Osteocyte (in vitro differentiated cells): ENCODE results near the gene HERC3. TPM values are rescaled to one million over a fixed set of nuclear protein-coding genes. Genes with fewer than 3 reads are reported as not detected.

Source experiments
- DNase-seq: peaks from one replicate; pipeline ENCODE4 v3.0.0; 2021; ENCODE audit warnings: mixed read lengths; ENCODE audit not compliant: unreplicated experiment; ENCODE audit errors: extremely low spot score
- H3K27ac Mint-ChIP-seq: one replicate; pipeline ENCODE4 v1.8.0; 2021; ENCODE audit warnings: mild to moderate bottlenecking, mixed read lengths; ENCODE audit not compliant: unreplicated experiment
- H3K27me3 Mint-ChIP-seq: one replicate; pipeline ENCODE4 v1.8.0; 2021; ENCODE audit warnings: mixed read lengths; ENCODE audit not compliant: unreplicated experiment
- H3K36me3 Mint-ChIP-seq: one replicate; pipeline ENCODE4 v1.8.0; 2021; ENCODE audit warnings: mixed read lengths; ENCODE audit not compliant: unreplicated experiment
- H3K4me1 Mint-ChIP-seq: one replicate; pipeline ENCODE4 v1.8.0; 2021; ENCODE audit warnings: mixed read lengths; ENCODE audit not compliant: unreplicated experiment
- H3K4me3 Mint-ChIP-seq: one replicate; pipeline ENCODE4 v1.8.0; 2021; ENCODE audit warnings: mild to moderate bottlenecking, moderate library complexity, mixed read lengths; ENCODE audit not compliant: unreplicated experiment
- H3K9me3 Mint-ChIP-seq: one replicate; pipeline ENCODE4 v1.8.0; 2021; ENCODE audit warnings: mixed read lengths; ENCODE audit not compliant: unreplicated experiment
- total RNA-seq: library from RNA; stranded (reverse); gene quantifications from 2 replicates; pipeline ENCODE4 v1.2.1, GENCODE V29; 2021
- TF ChIP-seq, protein P1 (sequence below): fragments of 200-600 bp; sonication (generic); IDR thresholded peaks from 2 replicates; pipeline ENCODE4 v1.5.0; 2021; ENCODE audit warnings: antibody characterized with exemption, mild to moderate bottlenecking, moderate library complexity

The HERC3 gene
- total RNA-seq, 1 donor from 2014 or later, result 15.4 TPM

DNA sequence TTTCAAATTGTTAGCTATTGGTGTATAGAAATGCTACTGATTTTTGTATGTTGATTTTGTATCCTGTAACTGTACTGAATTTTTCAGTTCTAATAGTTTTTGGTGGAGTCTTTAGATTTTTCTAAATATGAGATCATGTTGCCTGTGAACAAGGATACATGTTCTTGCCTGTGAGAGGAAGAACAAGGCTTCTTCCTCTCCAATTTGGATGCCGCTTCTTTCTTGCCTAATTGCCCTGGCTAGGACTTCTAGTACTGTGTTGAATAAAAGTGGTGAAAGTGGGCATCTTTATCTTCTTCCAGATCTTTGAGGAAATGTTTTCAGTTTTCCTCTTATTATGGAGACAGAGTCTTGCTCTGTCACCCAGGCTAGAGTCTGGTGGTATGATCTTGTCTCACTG is 121.5 kb downstream of the HERC3 start:
- H3K27ac Mint-ChIP-seq, result no peak overlapping the region
- H3K4me3 Mint-ChIP-seq, result no peak overlapping the region

GRCh38 chr4:88718098-88718497 is 125.8 kb downstream of the HERC3 start:
- Mint-ChIP-seq H3K36me3 (peaks cover 54% of the 10 kb centered on the region), H3K4me3 (no peak overlapping the region)

More for the DNA sequence above, 121.5 kb downstream of the HERC3 start:
- Mint-ChIP-seq H3K9me3 (peaks cover 48% of the 10 kb centered on the region), H3K4me1 (no peaks in the 10 kb centered on the region), H3K27me3 (no peaks in the 10 kb centered on the region), H3K36me3 (peaks cover 53% of the 10 kb centered on the region)
- TF ChIP-seq, protein P1, sequence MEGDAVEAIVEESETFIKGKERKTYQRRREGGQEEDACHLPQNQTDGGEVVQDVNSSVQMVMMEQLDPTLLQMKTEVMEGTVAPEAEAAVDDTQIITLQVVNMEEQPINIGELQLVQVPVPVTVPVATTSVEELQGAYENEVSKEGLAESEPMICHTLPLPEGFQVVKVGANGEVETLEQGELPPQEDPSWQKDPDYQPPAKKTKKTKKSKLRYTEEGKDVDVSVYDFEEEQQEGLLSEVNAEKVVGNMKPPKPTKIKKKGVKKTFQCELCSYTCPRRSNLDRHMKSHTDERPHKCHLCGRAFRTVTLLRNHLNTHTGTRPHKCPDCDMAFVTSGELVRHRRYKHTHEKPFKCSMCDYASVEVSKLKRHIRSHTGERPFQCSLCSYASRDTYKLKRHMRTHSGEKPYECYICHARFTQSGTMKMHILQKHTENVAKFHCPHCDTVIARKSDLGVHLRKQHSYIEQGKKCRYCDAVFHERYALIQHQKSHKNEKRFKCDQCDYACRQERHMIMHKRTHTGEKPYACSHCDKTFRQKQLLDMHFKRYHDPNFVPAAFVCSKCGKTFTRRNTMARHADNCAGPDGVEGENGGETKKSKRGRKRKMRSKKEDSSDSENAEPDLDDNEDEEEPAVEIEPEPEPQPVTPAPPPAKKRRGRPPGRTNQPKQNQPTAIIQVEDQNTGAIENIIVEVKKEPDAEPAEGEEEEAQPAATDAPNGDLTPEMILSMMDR, result no peak
- DNase-seq, result no peak

GRCh38 chr4:88719381-88719780 is 127.1 kb downstream of the HERC3 start:
- peaks cover 33% of the 10 kb centered on the region for H3K9me3 Mint-ChIP-seq
- peaks cover 1% of the 10 kb centered on the region for H3K4me1 Mint-ChIP-seq
- TF ChIP-seq, protein P1, result no peak
- H3K27me3 Mint-ChIP-seq, result no peaks in the 10 kb centered on the region
- DNase-seq, result no peak
- peaks cover 47% of the 10 kb centered on the region for H3K36me3 Mint-ChIP-seq
- no peak overlapping the region for H3K4me3 Mint-ChIP-seq
- no peak overlapping the region for H3K27ac Mint-ChIP-seq

More at GRCh38 chr4:88718098-88718497, 125.8 kb downstream of the HERC3 start:
- Mint-ChIP-seq H3K9me3 (peaks cover 38% of the 10 kb centered on the region), H3K27ac (no peak overlapping the region), H3K4me1 (no peaks in the 10 kb centered on the region), H3K27me3 (no peaks in the 10 kb centered on the region)
- DNase-seq, result no peak
- TF ChIP-seq, protein P1, result no peak

- no peak for DNase-seq
- TF ChIP-seq, protein P1, result no peak
These were observed 128.5 kb downstream of the HERC3 start for GRCh38 chr4:88720451-88721428.

GRCh38 chr4:88722276-88722780 is 130.0 kb downstream of the HERC3 start:
- peaks cover 41% of the 10 kb centered on the region for H3K36me3 Mint-ChIP-seq
- H3K4me1 Mint-ChIP-seq, result peaks cover 1% of the 10 kb centered on the region
- peaks cover 11% of the 10 kb centered on the region for H3K9me3 Mint-ChIP-seq
- H3K27ac Mint-ChIP-seq, result no peak overlapping the region
- DNase-seq, result no peak
- no peak overlapping the region for H3K4me3 Mint-ChIP-seq
- TF ChIP-seq, protein P1, result no peak
- H3K27me3 Mint-ChIP-seq, result no peaks in the 10 kb centered on the region

More at GRCh38 chr4:88720451-88721428, 128.5 kb downstream of the HERC3 start:
- peaks cover 1% of the 10 kb centered on the region for H3K4me1 Mint-ChIP-seq
- no peak overlapping the region for H3K27ac Mint-ChIP-seq
- H3K9me3 Mint-ChIP-seq, result peaks cover 21% of the 10 kb centered on the region
- peaks cover 38% of the 10 kb centered on the region for H3K36me3 Mint-ChIP-seq
- H3K27me3 Mint-ChIP-seq, result no peaks in the 10 kb centered on the region
- no peak overlapping the region for H3K4me3 Mint-ChIP-seq
